Stromal cell of bone marrow (primary cell): ENCODE measurements around the gene SEMA6A.

ENCODE experiments used
- DNase-seq: peaks from one replicate; pipeline ENCODE4 v3.0.0-alpha.2; 2012; ENCODE audit warnings: low read depth

The SEMA6A gene

DNA sequence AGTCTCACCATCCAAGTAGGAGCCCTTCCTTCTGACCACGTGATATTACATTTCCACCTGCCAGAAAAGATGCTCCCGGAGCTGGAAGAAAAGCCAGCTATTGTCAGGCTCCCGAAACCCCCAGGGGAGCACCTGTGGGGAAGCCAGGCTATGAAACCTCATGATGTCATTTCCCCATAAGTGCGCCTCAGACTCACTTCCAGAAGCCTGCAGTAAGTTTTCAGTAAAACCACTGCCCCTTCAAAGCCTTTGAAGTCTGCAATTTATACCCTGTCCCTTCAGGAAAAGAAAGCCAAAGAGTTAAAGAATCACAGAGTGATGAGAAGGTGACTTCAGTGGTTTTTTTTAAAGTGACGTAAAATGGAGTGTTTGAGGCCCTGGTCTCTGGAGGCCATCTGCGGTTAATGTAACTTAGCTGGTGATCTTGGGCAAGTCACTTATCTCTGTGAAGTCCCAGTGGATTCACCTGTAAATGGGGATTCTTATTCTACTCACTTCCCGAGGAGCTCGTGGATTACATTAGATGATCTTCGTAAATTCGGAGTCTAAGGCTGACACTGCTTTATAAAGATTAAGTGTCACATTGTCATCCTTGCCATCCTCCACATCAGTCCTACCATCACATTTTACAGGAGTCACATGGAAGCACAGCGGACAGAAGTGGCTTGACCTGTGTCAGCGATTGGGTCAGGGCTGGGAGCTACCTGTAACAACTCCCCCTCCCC lies 2.6 kb upstream of the SEMA6A start:
- DNase-seq = no peak

- DNase-seq = no peak
These were observed 1.6 kb upstream of the SEMA6A start for GRCh38 chr5:116576053-116576713.

GRCh38 chr5:116575326-116576052 lies 866 bp upstream of the SEMA6A start:
- no peak for DNase-seq

- DNase-seq = no peak
These were observed 789 bp downstream of the SEMA6A start for GRCh38 chr5:116573702-116574366.

- DNase-seq = no peak
These were observed 1.3 kb downstream of the SEMA6A start for GRCh38 chr5:116573279-116573701.

GRCh38 chr5:116572350-116573278 lies 2.0 kb downstream of the SEMA6A start:
- no peak for DNase-seq

DNA sequence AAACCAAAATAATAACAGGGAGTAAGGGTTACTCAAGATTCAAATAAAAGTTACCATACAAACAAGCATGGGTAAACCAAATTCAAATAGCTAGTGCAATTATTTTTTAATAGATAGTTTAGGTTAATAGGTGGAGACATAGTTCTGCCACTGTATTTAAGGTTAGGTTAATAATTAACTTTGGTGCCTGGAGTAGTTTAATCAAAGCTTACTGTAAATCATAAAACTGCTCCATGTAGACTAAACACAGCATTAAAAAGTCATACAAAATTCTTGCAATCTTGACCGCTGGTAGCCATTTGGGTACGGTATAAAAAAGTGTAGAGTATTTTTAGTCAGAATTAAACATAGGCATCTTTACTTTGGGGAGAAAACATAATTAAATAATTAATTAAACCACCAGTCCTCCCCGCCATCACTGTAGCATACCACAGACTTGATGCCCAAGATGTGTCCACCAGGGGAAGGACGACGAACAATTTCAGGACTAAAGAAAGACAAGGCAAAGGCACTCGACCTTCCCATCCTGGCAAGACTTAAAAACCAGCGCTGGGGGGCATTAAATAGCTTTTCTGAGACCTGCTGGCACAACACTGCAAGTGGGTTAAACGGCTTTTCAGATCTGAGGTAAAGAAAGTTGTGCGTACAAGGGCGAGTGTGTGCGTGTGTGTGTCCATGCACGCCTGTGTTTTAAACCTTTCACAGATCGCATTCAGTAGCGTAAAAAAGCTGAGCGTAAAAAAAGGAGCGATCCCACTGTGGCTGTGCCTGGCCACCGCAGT lies 2.9 kb downstream of the SEMA6A start:
- DNase-seq = no peak

- no peak for DNase-seq
These were observed 4.6 kb downstream of the SEMA6A start for GRCh38 chr5:116569999-116570398.

- no peak for DNase-seq
These were observed 7.5 kb downstream of the SEMA6A start for GRCh38 chr5:116567106-116567505.

DNA sequence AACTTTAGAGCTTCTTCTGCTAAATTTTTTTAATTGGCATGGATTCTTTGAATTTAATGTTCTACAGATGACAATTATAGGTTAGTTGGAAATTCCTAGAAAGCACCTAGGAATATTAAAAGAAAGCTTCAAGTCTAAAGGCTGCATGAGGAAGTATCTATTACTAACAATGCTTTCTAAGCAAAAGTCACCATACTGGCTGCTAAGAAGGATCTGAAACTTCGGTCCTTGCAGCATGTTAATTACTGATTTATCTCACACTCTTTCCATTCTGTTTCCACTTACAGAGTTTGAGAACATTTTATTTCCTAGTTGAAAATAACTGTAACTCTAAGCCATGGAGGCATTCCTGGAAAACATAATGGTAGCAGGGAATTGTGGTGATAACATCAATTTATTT lies 8.4 kb downstream of the SEMA6A start:
- DNase-seq = no peak

DNA sequence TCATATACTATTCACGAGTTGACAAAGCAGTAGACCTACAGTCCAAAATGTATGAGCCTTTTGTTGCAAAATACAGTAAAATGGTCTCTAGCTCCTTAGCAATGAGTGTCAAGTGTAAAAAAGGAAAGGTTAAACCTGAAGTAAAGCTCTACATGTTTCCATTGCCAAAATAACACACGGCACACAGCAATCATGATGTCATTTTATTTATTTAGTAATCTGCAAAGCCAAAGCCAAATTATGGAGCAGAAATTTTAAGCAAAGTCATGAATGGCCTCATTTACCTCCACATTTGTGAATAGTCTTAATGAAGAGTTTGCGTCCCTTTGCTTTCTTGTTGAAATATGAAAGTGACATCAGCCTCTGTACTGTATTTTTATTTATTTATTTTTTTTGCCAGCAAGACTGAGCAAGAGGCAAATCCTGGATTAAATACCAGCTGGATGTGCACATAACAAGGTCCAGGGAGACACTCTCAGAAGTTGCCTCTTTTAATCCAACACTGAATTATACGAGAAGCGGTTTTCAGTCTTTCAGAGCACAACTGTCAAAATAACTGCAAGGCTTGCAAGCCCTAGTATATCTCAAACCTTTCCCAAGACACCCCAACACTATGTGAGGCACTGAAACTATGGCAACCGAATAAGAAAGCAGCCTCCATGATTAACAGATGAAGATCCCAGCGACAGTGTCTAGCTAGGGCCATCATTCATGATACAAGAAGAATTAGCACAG lies 9.7 kb downstream of the SEMA6A start:
- DNase-seq = no peak

DNA sequence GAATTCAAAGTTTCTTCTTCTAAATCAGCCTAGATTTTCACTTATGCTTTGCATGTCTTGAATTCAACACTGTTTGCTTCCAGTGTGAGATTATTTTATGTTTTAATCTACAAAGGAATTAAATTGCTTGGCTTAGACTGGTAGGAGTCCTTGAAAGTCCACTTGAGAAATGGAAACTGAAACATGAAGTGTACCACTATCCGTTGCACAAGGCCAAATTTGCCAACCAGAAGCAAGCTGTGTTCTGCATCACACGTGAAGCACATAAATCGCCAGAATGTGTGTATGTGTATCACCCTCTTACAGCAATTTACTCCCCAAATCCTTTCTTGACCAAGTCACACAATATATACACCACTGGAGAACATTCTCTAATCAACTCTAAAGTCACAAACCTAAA lies 10.3 kb downstream of the SEMA6A start:
- no peak for DNase-seq

DNA sequence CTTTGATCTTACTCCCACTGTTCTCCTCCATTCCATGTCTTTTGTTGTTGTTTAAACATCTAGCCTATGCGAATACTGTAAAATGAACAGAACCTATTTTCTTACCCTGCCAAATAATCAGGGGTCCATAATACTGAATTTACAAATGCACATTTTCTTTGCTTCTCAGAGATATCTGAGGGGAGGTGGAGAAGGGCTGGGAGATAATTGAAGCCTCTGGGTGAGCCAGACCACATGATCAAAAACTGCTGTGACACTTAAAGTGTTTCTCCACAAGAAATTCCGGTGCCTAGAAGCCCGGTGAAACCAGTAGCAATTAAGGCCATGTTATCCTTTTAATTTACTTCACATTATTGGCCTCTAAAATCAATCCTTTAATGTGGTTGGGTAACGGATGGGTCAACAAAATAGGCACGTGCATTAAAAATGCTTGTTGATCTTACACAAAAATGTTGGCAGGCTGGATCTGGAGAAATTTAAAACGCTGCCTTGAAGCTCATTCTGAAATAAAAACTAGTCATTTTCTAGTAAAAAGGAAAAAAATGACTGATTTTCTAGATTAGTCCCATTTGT lies 10.8 kb downstream of the SEMA6A start:
- DNase-seq = no peak

- no peak for DNase-seq
These were observed 12.0 kb downstream of the SEMA6A start for GRCh38 chr5:116562669-116563068.

DNA sequence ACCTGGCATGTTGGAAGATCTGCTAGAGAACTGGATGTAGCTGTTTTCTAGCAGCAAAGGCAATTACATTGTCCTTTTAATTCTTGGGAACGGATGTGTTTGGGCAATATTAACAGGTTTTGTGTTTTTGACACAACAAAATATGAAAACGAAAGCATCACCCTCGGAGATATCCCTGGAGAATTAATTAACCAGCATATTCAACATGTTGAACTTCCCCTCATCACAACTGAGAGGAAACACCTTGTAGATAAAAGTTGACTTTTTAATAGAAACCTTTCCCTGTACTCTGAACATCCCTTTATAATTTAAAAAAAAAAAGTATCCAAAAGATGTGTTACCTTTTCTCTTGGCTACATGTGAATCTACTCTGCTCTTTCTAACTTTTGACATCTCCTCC lies 13.0 kb downstream of the SEMA6A start:
- DNase-seq = no peak

DNA sequence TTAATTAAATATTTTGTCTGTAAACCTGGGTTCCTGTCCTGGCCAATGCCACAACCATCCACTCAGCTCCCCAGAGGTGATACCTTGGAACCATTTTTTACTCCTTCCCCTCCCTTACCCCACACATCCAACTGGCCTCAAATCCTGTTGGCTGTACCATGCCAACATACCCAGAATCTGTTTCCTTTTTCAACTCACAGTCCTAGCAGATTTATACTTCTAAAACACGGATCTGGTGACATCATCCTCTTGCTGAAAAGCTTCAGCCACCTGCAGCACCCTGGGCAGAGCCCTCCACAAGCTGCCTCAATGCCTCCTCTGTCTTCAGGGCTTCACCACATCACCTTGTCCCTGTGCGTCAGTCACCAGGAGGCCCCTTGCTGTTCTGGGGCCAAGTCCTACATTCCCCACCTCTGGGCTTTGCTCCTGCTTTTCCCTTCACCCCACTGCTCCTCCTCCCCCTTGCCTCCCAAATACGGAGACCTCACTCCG lies 14.9 kb downstream of the SEMA6A start:
- DNase-seq = no peak

GRCh38 chr5:116559239-116559638 lies 15.4 kb downstream of the SEMA6A start:
- no peak for DNase-seq

GRCh38 chr5:116557669-116558271 lies 16.9 kb downstream of the SEMA6A start:
- no peak for DNase-seq

DNA sequence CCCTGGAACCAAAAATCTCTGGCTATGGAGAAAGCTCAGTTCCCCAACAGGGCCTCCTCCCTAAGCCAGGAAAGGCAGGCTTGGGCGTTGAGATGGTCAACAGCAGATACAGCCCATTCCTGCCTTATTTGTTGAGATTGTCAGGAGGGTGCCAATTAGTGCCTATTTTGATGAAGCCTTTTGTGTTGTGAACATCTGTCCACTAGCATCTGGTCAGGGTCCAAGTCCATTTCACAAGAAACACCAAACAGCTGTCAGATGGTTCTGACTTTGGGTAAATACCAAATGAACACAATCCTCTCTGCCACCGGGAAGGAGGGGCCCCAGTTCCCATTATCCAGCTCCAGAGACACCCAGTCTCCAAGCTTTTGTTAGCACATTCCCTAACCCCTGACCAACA lies 19.9 kb downstream of the SEMA6A start:
- DNase-seq = no peak
